KOPT-K1 (cell line): ENCODE measurements around the gene ITPR1.
"Not testable (repeated sequence)": the region's sequence is repeated elsewhere in the genome, so short reads cannot be mapped to it uniquely, and the experiment has no call there.

Experiments
- H3K27ac ChIP-seq: fragments of 200-600 bp; sonication (generic); 2 replicates; pipeline ENCODE4 v1.5.1; 2016; ENCODE audit warnings: antibody characterized with exemption, mild to moderate bottlenecking, low read depth, low read length; ENCODE audit not compliant: poor library complexity, severe bottlenecking
- H3K36me3 ChIP-seq: fragments of 200-600 bp; sonication (generic); 2 replicates; pipeline ENCODE4 v1.5.1; 2017; ENCODE audit warnings: antibody characterized with exemption, mild to moderate bottlenecking, low read length, moderate library complexity; ENCODE audit not compliant: insufficient read depth
- H3K9me3 ChIP-seq: fragments of 200-600 bp; sonication (generic); 2 replicates; pipeline ENCODE4 v1.5.1; 2017; ENCODE audit warnings: antibody characterized with exemption, low read length, mild to moderate bottlenecking; ENCODE audit not compliant: insufficient read depth, poor library complexity, severe bottlenecking

Gene ITPR1

GRCh38 chr3:4493014-4493940 lies at the start of gene ITPR1:
Gene ITPR1, plus strand, starts transcription at chr3:4493348. Its CDS starts 23,144 bp downstream, at chr3:4516492.
- Histone ChIP-seq H3K36me3 (no peaks in the 10 kb centered on the region), H3K9me3 (no peaks in the 10 kb centered on the region), H3K27ac (peak within 1 kb of the TSS; percentile 73)

GRCh38 chr3:4447295-4447999 lies 45.7 kb upstream of the ITPR1 start:
- peaks cover 20% of the 10 kb centered on the region; the same call in 1 of the 2 replicates for H3K36me3 ChIP-seq
- no peaks in the 10 kb centered on the region for H3K9me3 ChIP-seq
- H3K27ac ChIP-seq, result no peak overlapping the region

- no peak overlapping the region for H3K27ac ChIP-seq
- H3K9me3 ChIP-seq, result no peaks in the 10 kb centered on the region
- H3K36me3 ChIP-seq, result peaks cover 20% of the 10 kb centered on the region; the same call in 1 of the 2 replicates
These were observed 45.0 kb upstream of the ITPR1 start for GRCh38 chr3:4448187-4448586.

- H3K36me3 ChIP-seq, result peaks cover 17% of the 10 kb centered on the region; the same call in 1 of the 2 replicates
- H3K27ac ChIP-seq, result no peak overlapping the region
- no peaks in the 10 kb centered on the region for H3K9me3 ChIP-seq
These were observed 43.9 kb upstream of the ITPR1 start for GRCh38 chr3:4449043-4449805.

GRCh38 chr3:4454142-4454541 lies 39.0 kb upstream of the ITPR1 start:
- no peak overlapping the region for H3K27ac ChIP-seq
- H3K36me3 ChIP-seq, result peaks cover 5% of the 10 kb centered on the region; the same call in 1 of the 2 replicates
- H3K9me3 ChIP-seq, result no peaks in the 10 kb centered on the region

GRCh38 chr3:4456780-4457179 lies 36.4 kb upstream of the ITPR1 start:
- H3K27ac ChIP-seq, H3K36me3 ChIP-seq, H3K9me3 ChIP-seq: not testable (repeated sequence)

GRCh38 chr3:4458961-4459360 lies 34.2 kb upstream of the ITPR1 start:
- H3K27ac ChIP-seq, result no peak overlapping the region
- no peaks in the 10 kb centered on the region for H3K36me3 ChIP-seq
- H3K9me3 ChIP-seq, result no peaks in the 10 kb centered on the region

- H3K27ac ChIP-seq, result no peak overlapping the region
- H3K9me3 ChIP-seq, result no peaks in the 10 kb centered on the region
- H3K36me3 ChIP-seq, result no peaks in the 10 kb centered on the region
These were observed 32.8 kb upstream of the ITPR1 start for GRCh38 chr3:4460334-4460733.

- no peak overlapping the region for H3K27ac ChIP-seq
- H3K9me3 ChIP-seq, result no peaks in the 10 kb centered on the region
- no peaks in the 10 kb centered on the region for H3K36me3 ChIP-seq
These were observed 31.6 kb upstream of the ITPR1 start for GRCh38 chr3:4461468-4462090.

- H3K27ac ChIP-seq, result no peak overlapping the region
- H3K36me3 ChIP-seq, result no peaks in the 10 kb centered on the region
- H3K9me3 ChIP-seq, result no peaks in the 10 kb centered on the region
These were observed 30.6 kb upstream of the ITPR1 start for GRCh38 chr3:4462369-4463040.

GRCh38 chr3:4464576-4464975 lies 28.6 kb upstream of the ITPR1 start:
- no peaks in the 10 kb centered on the region for H3K9me3 ChIP-seq
- no peak overlapping the region for H3K27ac ChIP-seq
- no peaks in the 10 kb centered on the region for H3K36me3 ChIP-seq

GRCh38 chr3:4466741-4467521 lies 26.2 kb upstream of the ITPR1 start, which contains the start of gene SUMF1:
Gene SUMF1, minus strand, starts transcription at chr3:4467269. Its CDS starts 24 bp downstream, at chr3:4467245.
- Histone ChIP-seq H3K36me3 (no peaks in the 10 kb centered on the region), H3K9me3 (no peaks in the 10 kb centered on the region), H3K27ac (peak within 1 kb of the TSS; percentile 45)

GRCh38 chr3:4467522-4467867 lies 25.7 kb upstream of the ITPR1 start:
- Histone ChIP-seq H3K36me3 (no peaks in the 10 kb centered on the region), H3K27ac (peak overlapping the region; percentile 45)

More at GRCh38 chr3:4467522-4467867, 25.7 kb upstream of the ITPR1 start:
- H3K9me3 ChIP-seq, result no peaks in the 10 kb centered on the region
